ENCODE data around the gene CTNNA3. TPM values are rescaled to one million over a fixed set of nuclear protein-coding genes. Genes with fewer than 3 reads are reported as not detected.

The CTNNA3 gene
- total RNA-seq, 1 donor from 2014 or later: 0.46 TPM

DNA sequence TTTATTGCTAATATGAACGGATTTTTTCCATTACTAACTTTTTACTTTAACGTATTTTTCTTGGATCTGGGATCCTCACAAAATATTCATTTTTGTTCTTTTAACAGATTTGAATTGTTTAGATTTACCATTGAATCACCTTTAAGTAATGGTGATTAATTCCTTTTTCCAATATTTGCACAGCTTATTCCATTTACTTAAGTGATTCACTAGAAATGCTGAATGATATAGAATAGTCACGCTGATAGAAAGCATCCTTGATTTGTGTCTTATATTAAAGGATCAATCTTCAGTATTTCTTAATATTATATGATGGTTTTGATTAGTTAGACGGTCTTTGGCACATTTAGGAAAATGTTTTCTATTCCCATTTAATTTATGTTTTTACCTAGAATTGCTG lies 886.6 kb downstream of the CTNNA3 start:
- DNase-seq (ENCODE audit: low read depth): no peak
- H3K4me3 ChIP-seq (ENCODE audit: low read depth, low read length): no peak overlapping the region
- TF ChIP-seq, protein P1, sequence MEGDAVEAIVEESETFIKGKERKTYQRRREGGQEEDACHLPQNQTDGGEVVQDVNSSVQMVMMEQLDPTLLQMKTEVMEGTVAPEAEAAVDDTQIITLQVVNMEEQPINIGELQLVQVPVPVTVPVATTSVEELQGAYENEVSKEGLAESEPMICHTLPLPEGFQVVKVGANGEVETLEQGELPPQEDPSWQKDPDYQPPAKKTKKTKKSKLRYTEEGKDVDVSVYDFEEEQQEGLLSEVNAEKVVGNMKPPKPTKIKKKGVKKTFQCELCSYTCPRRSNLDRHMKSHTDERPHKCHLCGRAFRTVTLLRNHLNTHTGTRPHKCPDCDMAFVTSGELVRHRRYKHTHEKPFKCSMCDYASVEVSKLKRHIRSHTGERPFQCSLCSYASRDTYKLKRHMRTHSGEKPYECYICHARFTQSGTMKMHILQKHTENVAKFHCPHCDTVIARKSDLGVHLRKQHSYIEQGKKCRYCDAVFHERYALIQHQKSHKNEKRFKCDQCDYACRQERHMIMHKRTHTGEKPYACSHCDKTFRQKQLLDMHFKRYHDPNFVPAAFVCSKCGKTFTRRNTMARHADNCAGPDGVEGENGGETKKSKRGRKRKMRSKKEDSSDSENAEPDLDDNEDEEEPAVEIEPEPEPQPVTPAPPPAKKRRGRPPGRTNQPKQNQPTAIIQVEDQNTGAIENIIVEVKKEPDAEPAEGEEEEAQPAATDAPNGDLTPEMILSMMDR (conservative IDR thresholded peaks at IDR 0.05; ENCODE audit: low read depth, low read length): no peak

DNA sequence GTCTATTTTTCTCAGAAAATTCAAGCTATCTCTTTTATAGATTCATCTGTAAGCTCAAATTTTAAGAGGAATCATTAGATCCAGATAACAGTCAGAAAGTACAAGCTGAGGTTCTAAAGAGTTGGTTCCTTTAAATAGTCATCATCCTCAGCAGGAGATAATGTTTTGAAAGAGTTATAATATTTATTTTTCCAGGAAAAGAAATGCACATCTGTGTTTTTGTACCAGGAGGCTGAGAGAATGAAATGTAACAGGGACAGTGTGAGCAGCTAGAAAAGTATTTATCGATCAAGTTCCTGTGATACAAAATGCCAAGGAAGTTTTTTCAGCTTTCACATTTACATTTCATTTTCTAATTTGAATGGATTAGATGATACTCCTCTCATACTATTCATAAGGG lies 890.4 kb downstream of the CTNNA3 start:
- no peak overlapping the region for H3K4me3 ChIP-seq (ENCODE audit: low read depth, low read length)
- TF ChIP-seq, protein P1 (conservative IDR thresholded peaks at IDR 0.05; ENCODE audit: low read depth, low read length): no peak
- no peak for DNase-seq (ENCODE audit: low read depth)

DNA sequence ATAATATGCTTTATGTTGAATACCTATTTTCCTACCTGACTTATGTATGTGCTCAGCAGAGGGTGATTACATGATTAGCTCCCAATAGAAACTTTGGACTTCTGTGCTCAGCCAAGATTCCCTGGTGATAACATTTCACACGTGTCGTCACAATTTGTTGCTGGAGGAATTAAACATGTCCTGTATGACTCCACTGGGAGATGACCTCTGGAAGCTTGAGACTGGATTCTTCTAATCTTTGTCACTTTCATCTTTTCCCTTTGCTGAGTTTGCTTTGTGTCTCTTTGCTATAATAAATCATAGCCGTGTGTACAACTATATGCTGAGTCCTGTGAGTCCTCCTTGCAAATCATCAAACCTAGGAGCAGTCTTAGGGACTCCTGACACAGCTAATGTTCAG lies 891.0 kb downstream of the CTNNA3 start:
- H3K4me3 ChIP-seq (ENCODE audit: low read depth, low read length): no peak overlapping the region
- TF ChIP-seq, protein P1 (conservative IDR thresholded peaks at IDR 0.05; ENCODE audit: low read depth, low read length): no peak
- DNase-seq (ENCODE audit: low read depth): no peak

- DNase-seq (ENCODE audit: low read depth): no peak
- H3K4me3 ChIP-seq (ENCODE audit: low read depth, low read length): no peak overlapping the region
- TF ChIP-seq, protein P1 (conservative IDR thresholded peaks at IDR 0.05; ENCODE audit: low read depth, low read length): no peak
Observed at GRCh38 chr10:66803174-66803573, 892.8 kb downstream of the CTNNA3 start.

DNA sequence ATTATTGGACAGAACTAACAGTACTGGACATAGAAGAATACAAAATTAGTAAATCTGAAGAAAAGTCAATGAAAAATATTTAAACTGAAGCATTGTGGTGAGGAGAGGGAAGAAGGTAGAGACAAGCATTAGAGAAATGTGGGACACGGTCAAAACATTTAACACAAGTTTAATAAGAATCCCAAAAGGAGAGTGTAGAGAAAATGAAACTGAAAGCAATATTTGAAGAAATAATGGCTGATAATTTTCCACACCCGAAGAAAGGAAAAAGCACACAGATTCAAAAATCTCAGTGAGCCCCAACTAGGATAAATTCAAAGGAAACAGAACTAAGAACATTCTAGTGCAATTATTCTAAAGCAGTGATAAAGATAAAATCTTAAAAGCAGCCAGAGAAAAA lies 896.5 kb downstream of the CTNNA3 start:
- no peak for DNase-seq (ENCODE audit: low read depth)
- peak overlapping the region; percentile 6 for H3K4me3 ChIP-seq (ENCODE audit: low read depth, low read length)
- TF ChIP-seq, protein P1 (conservative IDR thresholded peaks at IDR 0.05; ENCODE audit: low read depth, low read length): no peak

DNA sequence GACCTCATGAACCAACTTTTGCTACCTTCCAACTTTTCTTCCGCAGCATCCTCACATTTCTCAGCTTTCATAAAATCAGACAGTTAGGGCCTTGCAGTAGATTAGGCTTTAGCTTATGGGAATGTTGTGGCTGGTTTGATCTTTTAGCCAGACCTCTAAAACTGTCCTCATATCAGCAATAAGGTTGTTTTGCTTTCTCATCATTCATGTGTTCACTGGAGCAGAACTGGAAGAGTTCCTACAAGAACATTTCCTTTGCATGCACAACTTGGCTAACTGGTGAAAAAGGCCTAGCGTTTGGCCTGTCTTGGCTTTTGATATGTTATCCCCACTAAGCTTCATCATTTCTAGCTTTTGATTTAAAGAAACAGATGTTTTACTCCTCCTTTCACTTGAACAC lies 900.1 kb downstream of the CTNNA3 start:
- no peak for DNase-seq (ENCODE audit: low read depth)
- TF ChIP-seq, protein P1 (conservative IDR thresholded peaks at IDR 0.05; ENCODE audit: low read depth, low read length): no peak
- H3K4me3 ChIP-seq (ENCODE audit: low read depth, low read length): no peak overlapping the region

DNA sequence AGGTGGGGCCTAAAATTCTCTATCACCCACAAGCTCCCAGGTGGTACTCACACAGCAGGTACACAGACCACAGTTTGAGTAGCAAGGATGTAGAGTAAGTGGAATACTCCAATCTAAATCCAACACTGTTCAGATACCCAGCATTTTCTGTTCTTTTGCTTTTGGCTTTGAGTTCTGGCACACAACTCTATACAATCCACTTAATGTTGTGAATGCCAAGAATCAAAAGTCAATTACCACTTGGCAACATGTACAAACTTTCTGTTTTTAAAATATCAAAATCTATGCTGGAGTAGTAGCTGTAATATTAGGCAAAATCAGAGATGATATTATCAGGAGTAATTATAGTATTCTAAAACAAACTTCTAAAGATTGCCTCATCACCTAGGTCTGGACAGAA lies 903.6 kb downstream of the CTNNA3 start:
- no peak for DNase-seq (ENCODE audit: low read depth)
- TF ChIP-seq, protein P1 (conservative IDR thresholded peaks at IDR 0.05; ENCODE audit: low read depth, low read length): no peak
- no peak overlapping the region for H3K4me3 ChIP-seq (ENCODE audit: low read depth, low read length)
